ENCODE results near the gene GDF10. TPM values are rescaled to one million over a fixed set of nuclear protein-coding genes. Genes with fewer than 3 reads are reported as not detected.

Gene GDF10
- total and polyA plus RNA-seq, 9 of the 15 experiments (the other 6 are each of a cell fraction or from before 2014, with no cell fraction given), result 0.03 to 0.20 (median 0.11) TPM; not detected in 6

- TF ChIP-seq ZNF518B (CRISPR knock-in tag; IDR thresholded peaks at IDR 0.05) (no peak), TAL1 (IDR thresholded peaks at IDR 0.05) (peak; percentile 31; the same call in 1 of the 2 replicates), TAF1 (IDR thresholded peaks at IDR 0.05; ENCODE audit: control insufficient read depth, extremely low read depth, insufficient read depth, low read length, severe bottlenecking) (no peak), NFATC3 (IDR thresholded peaks at IDR 0.05) (peak; percentile 78; the same call in 1 of the 2 replicates), CBFB (CRISPR knock-in tag; IDR thresholded peaks at IDR 0.05) (0 out of 2 replicates have a peak, but pooled peaks have one; percentile 58), CLOCK (CRISPR knock-in tag; IDR thresholded peaks at IDR 0.05; ENCODE audit: borderline replicate concordance) (no peak), NRF1 (conservative IDR thresholded peaks at IDR 0.05 in 1 of 2, IDR thresholded peaks at IDR 0.05 in 1 of 2) (0 out of 4 replicates have a peak, but pooled peaks of 1 of the 2 experiments have one; percentile 22), ZNF76 (CRISPR knock-in tag; IDR thresholded peaks at IDR 0.05; ENCODE audit: borderline replicate concordance) (peak; percentile 79; the same call in 1 of the 2 replicates), FOXJ3 (CRISPR knock-in tag; IDR thresholded peaks at IDR 0.05) (no peak), ZFP1 (CRISPR knock-in tag; IDR thresholded peaks at IDR 0.05) (no peak), CHAMP1 (IDR thresholded peaks at IDR 0.05) (no peak), ZNF354B (CRISPR knock-in tag; IDR thresholded peaks at IDR 0.05) (no peak), UBTF (IDR thresholded peaks at IDR 0.05; ENCODE audit: borderline replicate concordance in 1 of 2, low read depth in 2 of 2, low read length in 2 of 2) (peak; percentile 42 to 80; a peak in 3 of 4 replicates)
Measured at GRCh38 chr10:47326927-47327330, 26.9 kb downstream of the GDF10 start (continued).

Data from K562 (cell line).